Right ventricle myocardium inferior (tissue), 1 donor: ENCODE data around the gene ACKR3. TPM values are rescaled to one million over a fixed set of nuclear protein-coding genes. Genes with fewer than 3 reads are reported as not detected.
A peak's percentile ranks its signal among the peaks of the same experiment; 100 is the strongest.

Source experiments
- ATAC-seq: fragments of 200-7000 bp; cut with Tn5 transposase; one replicate; pipeline ENCODE4 v1.9.1; 2020; ENCODE audit warnings: mild to moderate bottlenecking, moderate library complexity
- DNase-seq: peaks from one replicate; pipeline ENCODE4 v3.0.0; 2021; ENCODE audit errors: missing footprints
- intact Hi-C: fragments of 100-400 bp; cut with DNase I; formaldehyde crosslinking; loops from one replicate; pipeline ENCODE4 v1.11.0; 2022
- total RNA-seq: library from RNA; stranded (reverse); fragmentation: NEBNext Ultra II Directional; extraction: Animal tissue kit (Norgen Biotek cat#: 25700); gene quantifications from one replicate; pipeline ENCODE4 v1.2.1, GENCODE V29; 2021
- donor health status: DM: no; HTN: yes; CAD: no; lungs with severe emphysema.

ACKR3 gene
- total RNA-seq, 1 donor from 2014 or later = 30.5 TPM

- intact Hi-C loops = no loop called here
- ATAC-seq (no peak), DNase-seq (no peak)
These were observed 31.9 kb downstream of the ACKR3 start for GRCh38 chr2:236601316-236602202.

GRCh38 chr2:236602678-236603077 is 33.1 kb downstream of the ACKR3 start:
- no peak for ATAC-seq
- DNase-seq = no peak
- intact Hi-C loops = no loop called here

GRCh38 chr2:236603361-236604015 is 33.9 kb downstream of the ACKR3 start:
- intact Hi-C loops = no loop called here
- no peak for ATAC-seq
- no peak for DNase-seq

GRCh38 chr2:236604575-236605344 is 35.1 kb downstream of the ACKR3 start:
- ATAC-seq (no peak), DNase-seq (no peak)
- intact Hi-C loops = no loop called here

- DNase-seq (no peak), ATAC-seq (no peak)
- intact Hi-C loops = no loop called here
These were observed 35.7 kb downstream of the ACKR3 start for GRCh38 chr2:236605345-236605734.

- intact Hi-C loops = no loop called here
- ATAC-seq = no peak
These were observed 36.4 kb downstream of the ACKR3 start for GRCh38 chr2:236606023-236606422.

GRCh38 chr2:236607471-236608187 is 38.0 kb downstream of the ACKR3 start:
- DNase-seq (no peak), ATAC-seq (no peak)
- intact Hi-C loops = no loop called here

More at GRCh38 chr2:236606023-236606422, 36.4 kb downstream of the ACKR3 start:
- DNase-seq = no peak

- DNase-seq (no peak), ATAC-seq (no peak)
- intact Hi-C loops = no loop called here
These were observed 38.5 kb downstream of the ACKR3 start for GRCh38 chr2:236608188-236608525.

- intact Hi-C loops = no loop called here
- DNase-seq (no peak), ATAC-seq (no peak)
These were observed 39.1 kb downstream of the ACKR3 start for GRCh38 chr2:236608710-236609109.

- no peak for ATAC-seq
- intact Hi-C loops = no loop called here
These were observed 41.6 kb downstream of the ACKR3 start for GRCh38 chr2:236610991-236611821.

GRCh38 chr2:236612737-236613136 is 43.1 kb downstream of the ACKR3 start:
- DNase-seq = no peak
- intact Hi-C loops = no loop called here
- peak; percentile 33 for ATAC-seq

More at GRCh38 chr2:236610991-236611821, 41.6 kb downstream of the ACKR3 start:
- no peak for DNase-seq

- ATAC-seq = peak; percentile 43
- intact Hi-C loops = no loop called here
- DNase-seq = no peak
These were observed 44.0 kb downstream of the ACKR3 start for GRCh38 chr2:236613612-236614011.

GRCh38 chr2:236614551-236614950 is 44.9 kb downstream of the ACKR3 start:
- intact Hi-C loops = no loop called here
- ATAC-seq (no peak), DNase-seq (no peak)

GRCh38 chr2:236616031-236616430 is 46.4 kb downstream of the ACKR3 start:
- no peak for DNase-seq
- intact Hi-C loops = no loop called here
- ATAC-seq = no peak

- intact Hi-C loops = no loop called here
- ATAC-seq (no peak), DNase-seq (no peak)
These were observed 47.0 kb downstream of the ACKR3 start for GRCh38 chr2:236616624-236617023.

- intact Hi-C loops = no loop called here
- ATAC-seq (no peak), DNase-seq (no peak)
These were observed 47.7 kb downstream of the ACKR3 start for GRCh38 chr2:236617221-236617737.

- ATAC-seq (no peak), DNase-seq (no peak)
- intact Hi-C loops = no loop called here
These were observed 48.2 kb downstream of the ACKR3 start for GRCh38 chr2:236617796-236618195.

GRCh38 chr2:236618370-236618769 is 48.7 kb downstream of the ACKR3 start:
- ATAC-seq (no peak), DNase-seq (no peak)
- intact Hi-C loops = no loop called here
